HepG2 (cell line): Measurements from ENCODE around the gene MAPK8.

Experiments
- EZH2 ChIP-seq: conservative IDR thresholded peaks from 2 replicates; pipeline ENCODE4 v1.6.1; 2012; ENCODE audit warnings: mild to moderate bottlenecking, low read depth, low read length, moderate library complexity
- MAX ChIP-seq: IDR thresholded peaks from 2 replicates; pipeline ENCODE4 v1.6.1; 2012; ENCODE audit warnings: inconsistent platforms
- MYC ChIP-seq: sonication (generic); formaldehyde crosslinking; IDR thresholded peaks from 2 replicates; pipeline ENCODE4 v1.9.0; 2021; ENCODE audit warnings: missing genetic modification reagents, borderline replicate concordance
- TBL1XR1 ChIP-seq: fragments of 150-350 bp; IDR thresholded peaks from 2 replicates; pipeline ENCODE4 v1.6.1; 2014; ENCODE audit warnings: borderline replicate concordance, low read length; ENCODE audit not compliant: partially characterized antibody
- ZNF33B ChIP-seq: sonication (generic); formaldehyde crosslinking; IDR thresholded peaks from 2 replicates; pipeline ENCODE4 v1.5.1; 2020; ENCODE audit warnings: mild to moderate bottlenecking, missing genetic modification reagents
- TF ChIP-seq, protein P1 (sequence below): sonication (generic); formaldehyde crosslinking; IDR thresholded peaks from 2 replicates; pipeline ENCODE4 v1.4.0; 2020; ENCODE audit warnings: missing genetic modification reagents
- TF ChIP-seq, protein P2 (sequence below): sonication (generic); formaldehyde crosslinking; IDR thresholded peaks from 2 replicates; pipeline ENCODE4 v1.4.0; 2020; ENCODE audit warnings: missing genetic modification reagents

DNA sequence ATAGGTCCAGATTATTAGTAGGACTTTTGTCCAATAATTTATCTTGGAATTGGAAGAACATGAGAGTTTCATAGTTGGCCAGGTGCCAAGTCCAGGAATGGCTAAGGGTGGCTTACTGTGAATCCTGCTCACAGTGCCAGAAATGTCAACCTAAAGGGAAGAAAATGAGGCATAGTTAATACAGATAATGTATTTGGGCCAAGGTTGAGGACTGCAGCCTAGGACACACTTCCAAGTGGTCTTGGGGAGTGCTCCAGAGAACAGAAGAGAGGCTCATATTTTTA lies 78.2 kb downstream of the MAPK8 start:
- no peak for TF ChIP-seq EZH2
- no peak for TF ChIP-seq MAX
- TF ChIP-seq MYC (CRISPR knock-in tag): no peak
- TF ChIP-seq, protein P1, sequence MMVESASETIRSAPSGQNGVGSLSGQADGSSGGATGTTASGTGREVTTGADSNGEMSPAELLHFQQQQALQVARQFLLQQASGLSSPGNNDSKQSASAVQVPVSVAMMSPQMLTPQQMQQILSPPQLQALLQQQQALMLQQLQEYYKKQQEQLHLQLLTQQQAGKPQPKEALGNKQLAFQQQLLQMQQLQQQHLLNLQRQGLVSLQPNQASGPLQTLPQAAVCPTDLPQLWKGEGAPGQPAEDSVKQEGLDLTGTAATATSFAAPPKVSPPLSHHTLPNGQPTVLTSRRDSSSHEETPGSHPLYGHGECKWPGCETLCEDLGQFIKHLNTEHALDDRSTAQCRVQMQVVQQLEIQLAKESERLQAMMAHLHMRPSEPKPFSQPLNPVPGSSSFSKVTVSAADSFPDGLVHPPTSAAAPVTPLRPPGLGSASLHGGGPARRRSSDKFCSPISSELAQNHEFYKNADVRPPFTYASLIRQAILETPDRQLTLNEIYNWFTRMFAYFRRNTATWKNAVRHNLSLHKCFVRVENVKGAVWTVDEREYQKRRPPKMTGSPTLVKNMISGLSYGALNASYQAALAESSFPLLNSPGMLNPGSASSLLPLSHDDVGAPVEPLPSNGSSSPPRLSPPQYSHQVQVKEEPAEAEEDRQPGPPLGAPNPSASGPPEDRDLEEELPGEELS (CRISPR knock-in tag): no peak
- no peak for TF ChIP-seq TBL1XR1
- TF ChIP-seq ZNF33B (CRISPR knock-in tag): no peak
- TF ChIP-seq, protein P2, sequence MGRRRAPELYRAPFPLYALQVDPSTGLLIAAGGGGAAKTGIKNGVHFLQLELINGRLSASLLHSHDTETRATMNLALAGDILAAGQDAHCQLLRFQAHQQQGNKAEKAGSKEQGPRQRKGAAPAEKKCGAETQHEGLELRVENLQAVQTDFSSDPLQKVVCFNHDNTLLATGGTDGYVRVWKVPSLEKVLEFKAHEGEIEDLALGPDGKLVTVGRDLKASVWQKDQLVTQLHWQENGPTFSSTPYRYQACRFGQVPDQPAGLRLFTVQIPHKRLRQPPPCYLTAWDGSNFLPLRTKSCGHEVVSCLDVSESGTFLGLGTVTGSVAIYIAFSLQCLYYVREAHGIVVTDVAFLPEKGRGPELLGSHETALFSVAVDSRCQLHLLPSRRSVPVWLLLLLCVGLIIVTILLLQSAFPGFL (CRISPR knock-in tag): no peak
